ENCODE results near the gene HNF4A.
"Not testable (repeated sequence)": the region's sequence is repeated elsewhere in the genome, so short reads cannot be mapped to it uniquely, and the experiment has no call there.

The HNF4A gene

DNA sequence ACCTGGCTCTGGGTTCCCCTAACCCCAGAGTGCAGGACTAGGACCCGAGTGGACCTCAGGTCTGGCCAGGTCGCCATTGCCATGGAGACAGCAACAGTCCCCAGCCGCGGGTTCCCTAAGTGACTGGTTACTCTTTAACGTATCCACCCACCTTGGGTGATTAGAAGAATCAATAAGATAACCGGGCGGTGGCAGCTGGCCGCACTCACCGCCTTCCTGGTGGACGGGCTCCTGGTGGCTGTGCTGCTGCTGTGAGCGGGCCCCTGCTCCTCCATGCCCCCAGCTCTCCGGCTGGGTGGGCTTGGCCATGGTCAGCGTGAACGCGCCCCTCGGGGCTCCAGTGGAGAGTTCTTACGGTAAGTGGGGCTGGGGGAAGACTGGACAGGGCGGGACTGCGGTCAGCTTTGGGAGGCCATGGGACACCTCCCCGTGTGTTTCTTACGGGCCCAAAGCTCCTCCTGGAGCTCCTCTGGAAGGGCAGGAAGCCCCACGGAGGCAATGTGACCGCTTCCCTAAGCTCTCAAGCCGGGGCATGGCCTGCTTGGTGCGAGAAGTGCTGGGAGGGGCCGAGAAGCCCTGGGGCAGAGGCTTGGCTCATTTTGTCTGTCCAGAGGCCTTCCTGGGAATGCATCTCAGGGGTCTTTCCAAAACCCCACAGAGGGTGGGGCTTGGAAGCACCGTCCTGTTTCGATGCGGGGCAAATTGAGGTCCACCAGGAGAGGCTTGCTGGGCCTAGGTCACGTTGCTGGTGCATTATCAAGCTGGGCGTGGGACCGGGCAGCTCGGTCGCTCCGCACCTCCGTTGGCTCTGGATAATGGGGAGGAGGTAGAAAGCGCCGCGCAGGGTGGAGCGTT lies at the start of gene HNF4A:
Gene HNF4A, plus strand, starts transcription at position 202 of the 855 bp plus-strand sequence. Its CDS starts 106 bp downstream, at position 308.
- DNase-seq (ENCODE audit: low read depth): no peak

DNA sequence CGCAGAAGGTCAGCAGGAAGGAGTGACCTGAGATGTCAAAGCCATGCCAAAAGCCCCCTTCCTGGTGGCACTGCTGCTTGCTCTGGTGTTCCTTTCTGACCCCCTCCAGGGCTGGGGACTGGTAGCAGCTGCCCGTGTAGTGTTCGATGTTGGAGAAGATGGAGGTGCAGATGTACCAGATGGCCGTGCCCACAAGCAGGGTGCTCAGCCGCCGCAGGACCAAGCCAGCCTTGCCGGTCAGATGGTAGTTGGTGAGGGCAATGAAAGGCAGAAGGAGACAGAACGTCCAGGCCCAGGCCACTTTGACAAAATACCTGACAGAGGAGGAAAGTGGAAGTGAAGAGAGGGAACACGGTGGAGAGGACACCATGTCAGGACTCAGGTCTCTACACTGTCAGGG lies 48.6 kb upstream of the HNF4A start:
- DNase-seq (ENCODE audit: low read depth): no peak

DNA sequence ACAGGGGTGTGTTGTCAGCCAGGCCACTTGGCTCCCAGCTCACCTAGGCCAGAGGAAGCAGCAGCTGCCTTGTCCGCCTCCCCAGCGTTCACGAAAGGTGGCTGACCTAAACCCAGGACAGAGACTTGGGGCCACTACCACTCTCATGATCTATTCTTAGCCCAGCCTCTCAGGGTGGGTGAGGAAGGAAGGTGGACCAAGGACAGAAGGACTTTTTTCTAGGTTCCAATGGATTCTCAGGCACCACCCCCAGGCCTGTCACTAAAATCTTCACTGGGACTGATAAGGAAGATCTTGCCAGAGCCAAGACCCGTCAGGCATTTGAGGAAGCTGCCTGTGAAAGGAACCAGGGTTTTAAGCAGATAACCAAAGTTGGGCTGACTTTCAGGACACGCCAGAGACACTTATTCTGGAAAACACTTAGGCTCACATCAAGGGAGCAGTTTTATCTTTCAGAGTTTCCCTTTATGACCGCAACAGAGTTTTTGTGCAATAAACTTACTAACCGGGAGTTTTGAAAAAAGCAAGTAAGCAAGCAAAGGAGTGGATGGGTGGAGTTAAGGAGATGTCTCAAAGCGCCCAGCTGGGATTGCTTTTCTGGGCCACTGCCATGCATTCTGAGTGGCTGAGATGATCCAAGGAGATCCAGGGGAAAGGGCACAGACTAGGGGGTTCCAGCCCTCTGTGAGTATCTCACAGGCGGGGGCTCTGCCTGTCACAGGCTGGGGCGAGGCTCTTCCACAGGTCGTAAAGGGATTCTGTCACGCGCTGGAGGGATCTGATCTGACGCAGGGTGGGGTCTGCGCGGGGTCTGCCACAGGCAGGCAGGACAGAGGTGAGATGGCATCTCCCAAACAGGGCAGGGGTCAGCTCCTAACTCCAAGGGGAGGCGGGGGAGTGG lies 45.5 kb upstream of the HNF4A start:
- peak; percentile 78 for DNase-seq (ENCODE audit: low read depth)

DNA sequence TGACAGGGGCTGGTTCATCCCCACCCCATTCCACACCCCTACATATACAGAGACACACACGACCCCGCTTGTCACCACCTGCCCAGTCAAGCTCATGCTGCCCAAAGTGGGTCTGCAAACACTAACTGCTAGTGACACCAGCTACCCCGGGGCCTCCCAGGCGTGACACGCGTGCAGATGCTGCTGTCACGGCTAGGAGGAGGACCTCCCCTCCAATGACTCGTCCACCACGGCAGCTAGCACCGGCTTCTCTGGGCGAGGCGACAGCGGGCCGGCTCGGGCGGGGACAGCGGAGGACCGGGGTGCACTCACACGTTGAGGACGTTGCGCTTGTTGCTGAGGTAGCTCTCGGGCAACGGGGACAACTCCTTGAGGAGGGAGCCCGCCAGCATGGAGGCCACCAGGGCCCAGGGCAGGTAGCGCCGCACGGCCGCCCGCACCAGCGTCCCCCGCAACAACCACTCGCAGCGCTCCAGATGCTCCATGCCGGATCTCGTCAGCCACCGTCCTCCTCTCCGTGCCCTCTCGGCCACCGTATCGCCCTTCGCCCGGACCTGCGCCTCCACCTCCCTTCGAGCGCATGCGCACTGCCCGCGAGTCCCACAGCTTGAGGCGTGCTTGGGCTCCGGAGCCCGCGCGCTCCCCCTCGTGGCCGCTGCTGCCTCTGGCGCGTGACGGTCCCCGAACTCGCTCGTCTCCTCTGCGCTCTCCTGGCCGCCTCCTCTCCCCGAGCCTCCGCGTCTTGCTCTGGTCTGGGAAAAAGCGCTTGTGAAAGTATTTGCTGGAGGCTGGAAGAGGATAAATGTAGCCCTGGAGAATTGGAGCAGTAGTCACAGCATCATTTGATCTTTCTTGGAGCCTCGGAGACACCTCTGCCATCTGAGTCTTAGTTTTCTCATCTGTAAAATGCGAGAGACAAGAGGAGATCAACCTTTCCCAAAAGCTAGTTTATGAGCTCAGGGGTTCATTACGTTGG lies 44.5 kb upstream of the HNF4A start, which contains the start of gene FITM2:
Gene FITM2, minus strand, starts transcription at position 539 of the 976 bp plus-strand sequence. Its CDS starts 54 bp downstream, at position 485.
- DNase-seq (ENCODE audit: low read depth): peak; percentile 95

DNA sequence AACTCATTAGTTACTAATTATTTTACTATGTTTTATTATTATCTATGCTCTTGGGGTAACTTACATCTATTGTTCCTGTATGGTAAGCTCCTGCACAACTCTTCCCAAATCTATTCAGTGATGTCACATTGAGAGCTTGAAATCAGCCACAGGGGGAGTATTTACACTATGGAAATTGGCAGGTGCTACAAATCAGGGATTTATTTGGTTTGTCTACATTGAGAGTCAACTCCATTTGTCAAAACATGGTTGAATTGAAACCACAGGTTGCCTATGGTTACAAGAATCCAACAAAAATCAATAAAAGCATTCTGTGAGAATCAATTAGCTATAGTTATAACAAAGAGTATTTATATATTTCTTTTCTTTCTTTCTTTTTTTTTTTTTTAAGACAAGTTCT lies 40.6 kb upstream of the HNF4A start:
- no peak for DNase-seq (ENCODE audit: low read depth)

DNA sequence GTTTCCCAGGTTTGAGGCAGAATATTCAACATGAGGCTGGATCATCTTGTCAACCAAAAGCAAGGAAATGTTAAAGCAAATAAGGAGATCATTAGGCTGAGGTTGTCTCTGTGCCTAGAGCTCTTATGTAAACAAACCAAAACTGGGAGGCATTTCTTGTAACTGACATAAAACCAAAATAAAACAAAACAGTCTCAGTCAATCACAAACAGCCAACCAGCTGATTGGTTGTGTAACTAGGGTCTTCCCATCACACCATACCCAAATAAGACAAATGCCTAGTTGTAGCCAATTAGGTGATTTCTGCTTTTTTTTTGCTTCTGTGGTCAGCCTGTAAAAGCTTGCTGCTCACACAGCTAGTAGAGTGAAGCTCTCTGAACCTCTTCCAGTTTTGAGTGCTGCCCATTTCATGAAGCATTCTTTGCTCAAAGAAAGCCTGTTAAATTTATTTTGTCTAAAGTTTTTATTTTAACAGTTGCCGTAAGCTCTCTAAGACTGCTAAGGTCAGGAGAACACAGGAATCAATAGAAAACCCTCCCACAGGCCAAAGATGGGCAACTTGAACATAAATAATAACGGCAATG lies 35.6 kb upstream of the HNF4A start:
- no peak for DNase-seq (ENCODE audit: low read depth)

DNA sequence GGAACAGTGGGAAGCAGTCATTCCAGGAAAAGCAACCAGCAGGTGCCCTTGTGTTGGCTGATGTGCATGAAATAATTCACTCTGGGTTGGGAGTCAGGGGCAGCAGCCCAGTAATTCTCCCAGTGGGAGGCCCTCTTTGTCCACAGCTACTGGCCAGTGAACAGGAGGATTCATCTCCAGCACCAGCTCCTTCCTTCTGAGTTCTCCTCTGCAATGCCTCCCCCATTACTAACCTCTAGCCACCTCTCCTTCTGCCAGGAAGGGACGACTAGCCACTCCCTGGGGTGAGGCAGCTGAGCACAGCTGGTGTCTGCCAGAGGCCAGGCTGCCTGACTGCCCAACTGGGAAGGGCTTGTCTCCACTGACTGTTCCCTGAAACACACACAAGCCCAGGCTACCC lies 31.2 kb upstream of the HNF4A start:
- DNase-seq (ENCODE audit: low read depth): no peak

DNA sequence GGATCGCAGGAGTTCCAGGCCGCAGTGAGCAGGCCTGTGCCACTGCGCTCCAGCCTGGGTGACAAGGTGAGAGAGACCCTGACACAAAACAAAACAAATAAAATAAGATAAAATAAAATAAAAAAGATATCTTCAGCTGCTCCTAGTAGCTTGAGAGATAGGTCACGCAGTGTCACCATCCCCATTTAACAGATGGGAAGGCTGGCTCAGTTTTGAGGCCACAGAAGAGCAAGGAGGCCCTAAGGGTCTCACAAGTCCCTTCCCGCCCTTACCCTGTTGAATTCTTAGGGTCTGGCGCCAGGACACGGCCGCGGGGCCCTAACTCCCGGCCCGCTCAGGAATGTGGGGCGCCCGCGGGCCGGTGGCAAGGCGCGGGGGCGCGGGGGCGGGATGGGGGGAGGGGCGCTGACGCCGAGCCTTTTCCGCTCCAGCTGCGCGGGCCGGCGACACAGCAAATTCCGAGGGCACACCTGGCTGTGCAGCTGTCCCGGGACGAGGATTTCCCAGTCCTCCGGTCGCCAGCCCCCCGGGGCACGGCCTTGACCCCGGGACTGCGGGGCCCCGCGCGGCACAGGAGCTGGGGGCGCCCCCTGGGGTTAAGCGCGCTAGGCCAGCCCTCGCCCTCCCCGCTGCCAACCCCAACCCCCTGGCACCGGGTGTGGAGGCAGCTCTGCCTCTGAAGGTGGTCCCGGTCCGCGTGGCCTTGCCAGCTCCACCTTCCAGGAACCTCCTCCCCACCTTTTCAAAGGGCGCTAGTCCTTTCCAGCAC lies 28.9 kb upstream of the HNF4A start:
- DNase-seq (ENCODE audit: low read depth): no peak

DNA sequence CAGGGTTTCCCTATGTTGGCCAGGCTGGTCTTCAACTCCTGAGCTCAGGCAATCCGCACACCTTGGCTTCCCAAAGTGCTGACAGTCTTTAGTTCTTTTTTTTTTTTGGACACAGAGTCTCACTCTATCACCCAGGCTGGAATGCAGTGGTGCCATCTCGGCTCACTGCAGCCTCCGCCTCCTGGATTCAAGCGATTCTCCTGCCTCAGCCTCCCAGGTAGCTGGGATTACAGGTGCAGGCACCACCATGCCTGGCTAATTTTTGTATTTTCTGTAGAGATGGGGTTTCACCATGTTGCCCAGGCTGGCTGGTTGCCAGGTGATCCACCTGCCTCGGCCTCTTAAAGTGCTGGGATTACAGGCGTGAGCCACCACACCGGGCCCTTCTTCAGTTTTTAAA lies 27.8 kb upstream of the HNF4A start:
- not testable (repeated sequence) for DNase-seq (ENCODE audit: low read depth)

DNA sequence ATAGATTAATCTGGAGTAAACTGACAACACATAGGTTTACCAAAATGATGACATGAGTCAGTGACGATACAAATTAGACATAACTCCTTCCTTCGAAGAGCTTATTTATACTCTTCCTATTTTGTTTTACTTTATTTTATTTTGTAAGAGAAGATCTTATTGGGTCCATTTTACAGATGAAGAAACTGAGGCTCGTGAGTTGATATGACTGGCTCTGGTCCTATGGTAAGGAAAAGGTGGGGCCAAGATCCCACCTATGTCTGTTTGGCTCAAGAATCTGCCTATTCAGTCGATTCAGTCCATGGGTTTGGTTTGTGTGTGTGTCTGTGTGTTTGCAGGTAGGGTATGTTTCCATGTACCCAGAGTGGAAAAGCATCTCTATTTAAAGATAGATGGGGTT lies 27.1 kb upstream of the HNF4A start:
- DNase-seq (ENCODE audit: low read depth): no peak

DNA sequence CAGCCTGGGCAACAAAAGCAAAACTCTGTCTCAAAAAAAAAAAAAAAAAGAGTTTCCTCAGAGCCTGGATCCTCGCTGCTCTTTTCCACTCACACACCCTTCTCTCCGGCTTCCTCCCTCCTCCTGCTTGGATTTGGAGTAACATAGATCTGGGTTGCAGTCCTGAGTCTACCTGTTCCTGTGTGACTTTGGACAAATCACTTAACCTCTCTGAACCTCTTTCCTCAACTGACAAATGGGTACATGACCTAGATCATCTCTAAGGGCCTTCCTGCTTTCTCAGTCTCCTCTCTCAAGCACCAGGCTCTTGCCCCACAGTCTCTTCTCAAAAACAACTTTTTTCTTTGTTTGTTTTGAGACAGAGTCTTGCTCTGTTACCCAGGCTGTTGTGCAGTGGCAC lies 24.3 kb upstream of the HNF4A start:
- DNase-seq (ENCODE audit: low read depth): no peak

DNA sequence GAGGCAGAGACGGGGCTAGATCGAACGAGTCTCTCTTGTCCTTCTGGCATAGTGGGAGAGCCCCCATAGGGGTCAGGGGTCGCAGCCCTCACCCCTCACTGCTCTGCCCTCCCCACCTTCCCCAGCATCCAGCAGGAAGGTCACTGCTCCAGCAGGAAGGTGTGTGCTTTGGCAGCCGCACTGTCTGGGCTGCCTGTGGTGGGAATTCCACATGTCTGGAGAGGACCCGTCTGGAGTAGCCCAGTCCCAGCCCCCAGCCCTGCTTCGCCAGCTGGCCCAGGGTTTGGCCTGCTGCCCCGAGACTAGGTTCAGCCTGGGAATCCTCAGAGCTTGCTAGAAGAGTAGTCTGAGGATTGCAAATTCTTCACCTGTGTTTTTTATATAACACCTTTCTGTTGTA lies 21.2 kb upstream of the HNF4A start:
- no peak for DNase-seq (ENCODE audit: low read depth)

DNA sequence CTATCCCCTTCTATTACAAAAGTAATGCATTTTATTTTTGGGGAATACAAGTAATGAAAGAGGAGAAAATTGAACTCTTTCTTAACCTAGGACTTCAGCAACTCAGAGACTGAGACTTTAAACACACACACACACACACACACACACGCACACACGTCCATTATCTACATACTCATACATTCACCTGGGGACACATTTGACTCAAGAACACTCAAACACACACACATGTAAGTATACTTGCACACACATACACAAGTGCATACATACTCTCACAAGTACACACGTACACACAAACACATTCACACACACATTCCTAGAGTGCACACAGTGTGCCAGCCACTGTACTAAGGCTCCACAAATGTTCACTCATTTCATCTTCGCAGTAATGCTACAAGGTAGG lies 20.8 kb upstream of the HNF4A start:
- no peak for DNase-seq (ENCODE audit: low read depth)

DNA sequence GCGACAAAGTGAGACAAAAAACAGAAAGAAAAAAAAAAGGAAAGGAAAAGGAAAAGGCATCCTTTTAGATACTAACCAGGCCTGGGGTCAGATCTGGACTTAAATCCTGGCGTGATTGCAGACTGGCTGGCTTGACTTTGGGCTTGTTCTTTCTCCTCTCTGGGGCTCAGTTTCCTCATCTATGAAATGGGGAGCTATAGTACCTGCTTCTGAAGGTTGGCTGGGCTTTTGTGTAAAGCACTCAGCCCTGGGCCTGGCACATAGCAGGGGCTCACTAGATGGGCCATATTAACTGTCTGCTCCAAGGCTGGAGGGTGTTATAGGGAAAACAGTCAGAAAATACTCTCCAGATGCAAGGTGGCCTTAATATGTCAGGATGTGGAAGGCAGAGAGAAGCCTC lies 19.8 kb upstream of the HNF4A start:
- DNase-seq (ENCODE audit: low read depth): no peak

DNA sequence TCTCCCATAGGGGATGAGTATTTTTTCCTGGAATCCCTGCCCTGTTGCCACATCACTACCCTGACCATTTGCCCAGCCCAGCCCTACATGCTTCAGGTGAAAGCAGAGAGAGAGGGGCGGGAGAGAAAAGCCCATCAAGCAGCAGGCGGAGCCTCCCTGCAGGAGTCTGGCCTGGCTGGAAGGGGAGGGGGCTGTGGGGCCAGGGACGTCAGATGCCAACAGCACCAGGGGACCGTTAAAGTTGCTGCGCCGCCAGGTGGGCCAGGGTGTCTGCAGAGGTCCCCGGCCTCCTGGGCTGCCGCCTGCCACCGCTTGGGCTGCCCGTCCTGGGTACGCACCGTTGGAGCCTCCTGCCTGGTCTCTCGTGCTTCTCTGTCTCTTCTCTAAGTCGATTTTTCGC lies 19.4 kb upstream of the HNF4A start:
- no peak for DNase-seq (ENCODE audit: low read depth)

DNA sequence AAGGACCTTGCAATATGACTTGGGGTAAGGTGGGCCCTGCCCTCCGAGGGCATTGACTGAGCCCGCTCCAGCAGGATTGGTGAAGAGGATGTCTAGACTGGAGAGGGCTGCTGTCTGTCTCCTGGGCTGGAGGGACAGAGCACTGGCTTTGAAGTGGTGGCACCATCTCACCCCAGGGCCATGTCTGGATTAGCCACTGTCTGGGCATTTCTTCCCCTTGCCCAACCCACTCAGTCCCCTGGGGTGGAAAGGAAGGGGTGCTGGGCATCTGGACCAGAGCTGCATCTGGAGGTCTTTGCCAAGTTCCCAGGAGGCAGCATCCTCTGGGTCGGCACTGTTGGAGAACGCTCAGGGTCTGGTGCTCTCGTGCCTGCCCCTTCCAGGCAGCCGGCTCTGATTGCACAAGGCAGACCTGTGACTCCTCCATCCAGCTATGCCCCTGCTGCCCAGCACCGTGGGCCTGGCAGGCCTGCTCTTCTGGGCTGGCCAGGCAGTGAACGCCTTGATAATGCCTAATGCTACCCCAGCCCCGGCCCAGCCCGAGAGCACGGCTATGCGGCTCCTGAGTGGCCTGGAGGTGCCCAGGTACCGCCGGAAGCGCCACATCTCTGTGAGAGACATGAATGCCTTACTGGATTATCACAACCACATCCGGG lies 18.6 kb upstream of the HNF4A start, which contains the start of gene R3HDML:
Gene R3HDML, plus strand, starts transcription at position 319 of the 656 bp plus-strand sequence. Its CDS starts 115 bp downstream, at position 434.
- DNase-seq (ENCODE audit: low read depth): no peak

DNA sequence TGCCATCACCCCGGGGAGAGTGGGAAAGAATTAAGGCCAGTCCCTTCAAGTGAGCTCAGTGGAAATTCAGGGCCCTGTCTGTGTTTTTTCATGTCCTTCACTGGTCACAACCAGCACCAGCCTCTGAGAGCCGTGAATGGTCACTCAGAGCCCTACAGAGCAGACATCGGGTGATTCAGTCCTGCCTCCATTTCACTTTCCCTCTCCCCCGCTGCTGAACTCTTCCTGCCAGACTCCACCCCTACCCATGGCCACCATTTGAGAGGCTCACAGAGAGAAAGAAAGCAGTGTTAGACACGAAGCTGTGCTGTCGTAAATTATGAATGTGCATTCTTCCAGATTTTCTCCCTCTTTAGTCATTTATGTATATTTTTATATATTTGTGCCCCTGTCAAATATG lies 13.3 kb upstream of the HNF4A start:
- DNase-seq (ENCODE audit: low read depth): peak; percentile 15

DNA sequence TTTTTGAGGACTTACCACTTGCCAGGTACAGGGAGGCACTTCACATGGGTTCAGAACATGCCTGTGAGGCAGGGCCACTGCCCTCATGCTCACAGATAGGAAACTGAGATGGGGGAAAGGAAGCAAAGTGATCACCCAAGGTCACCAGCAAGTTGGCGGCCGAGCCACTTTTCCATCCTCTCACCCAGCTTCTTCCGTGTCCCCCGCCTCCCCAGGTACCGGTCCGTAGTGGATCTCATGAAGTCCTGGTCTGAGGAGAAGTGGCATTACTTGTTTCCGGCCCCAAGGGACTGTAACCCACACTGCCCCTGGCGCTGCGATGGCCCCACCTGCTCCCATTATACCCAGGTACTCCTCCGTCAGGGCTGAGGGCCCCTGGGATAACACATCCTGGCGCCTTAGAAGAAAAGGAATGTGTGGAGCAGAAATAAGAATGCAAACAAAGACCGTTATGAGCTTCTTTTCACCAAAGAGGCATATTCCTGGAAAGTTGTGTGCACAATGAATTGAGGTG lies 12.3 kb upstream of the HNF4A start:
- DNase-seq (ENCODE audit: low read depth): no peak

DNA sequence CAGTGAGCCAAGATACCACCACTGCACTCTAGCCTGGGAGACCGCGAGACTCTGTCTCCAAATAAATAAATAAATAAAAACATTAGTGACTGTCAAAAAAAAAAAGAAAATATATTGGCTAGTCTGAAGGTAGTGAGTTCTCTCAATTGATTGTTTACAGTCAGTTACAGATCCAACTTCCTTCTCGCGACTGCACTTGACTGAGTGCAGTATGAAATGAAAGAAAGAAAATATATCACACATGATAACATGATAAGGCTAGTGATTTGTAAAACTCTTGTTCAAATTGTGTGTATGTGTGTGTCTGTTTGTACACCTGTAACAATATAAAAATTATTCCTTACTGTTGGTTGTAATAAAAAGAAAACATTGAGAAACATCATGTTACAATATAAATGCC lies 10.8 kb upstream of the HNF4A start:
- DNase-seq (ENCODE audit: low read depth): no peak

DNA sequence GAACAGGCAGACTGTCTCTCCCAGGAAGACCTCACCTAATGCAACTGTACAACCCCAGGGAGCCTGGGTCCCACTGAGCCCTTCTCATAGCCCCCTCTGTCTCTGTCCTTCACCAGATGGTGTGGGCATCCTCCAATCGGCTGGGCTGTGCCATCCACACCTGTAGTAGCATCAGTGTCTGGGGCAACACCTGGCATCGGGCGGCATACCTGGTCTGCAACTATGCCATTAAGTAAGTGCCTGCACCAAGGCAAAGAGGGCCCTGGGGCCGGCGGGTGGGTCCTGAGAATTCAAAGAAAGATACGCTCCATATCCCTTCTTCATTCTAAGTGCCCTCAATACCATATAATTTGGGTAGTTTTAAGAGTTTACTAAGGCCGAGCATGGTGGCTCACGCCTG lies 10.4 kb upstream of the HNF4A start:
- no peak for DNase-seq (ENCODE audit: low read depth)

All from iris pigment epithelial cell (primary cell).